IPS-20b (cell line): ENCODE results near the gene ADAMTS9.

Experiments
- H3K27ac ChIP-seq: one replicate; pipeline ENCODE4 v1.5.1; 2013; ENCODE audit warnings: low read length
- H3K27me3 ChIP-seq: 2 replicates; pipeline ENCODE4 v1.6.1; 2013; ENCODE audit warnings: mild to moderate bottlenecking, low read length, inconsistent platforms; ENCODE audit not compliant: insufficient read depth
- H3K36me3 ChIP-seq: 2 replicates; pipeline ENCODE4 v1.6.1; 2013; ENCODE audit warnings: low read depth, mild to moderate bottlenecking, inconsistent platforms, low read length, moderate library complexity; ENCODE audit not compliant: insufficient read depth
- H3K4me1 ChIP-seq: 2 replicates; pipeline ENCODE4 v1.6.1; 2013; ENCODE audit warnings: mild to moderate bottlenecking, control low read depth, inconsistent platforms, low read length, moderate library complexity; ENCODE audit not compliant: insufficient read depth
- H3K4me3 ChIP-seq: 2 replicates; pipeline ENCODE4 v1.5.1; 2013; ENCODE audit warnings: mild to moderate bottlenecking, low read length, inconsistent platforms
- H3K9ac ChIP-seq: 2 replicates; pipeline ENCODE4 v1.6.1; 2013; ENCODE audit warnings: low read depth, mild to moderate bottlenecking, inconsistent platforms, low read length, moderate library complexity
- H3K9me3 ChIP-seq: 2 replicates; pipeline ENCODE4 v1.6.1; 2013; ENCODE audit warnings: mild to moderate bottlenecking, low read depth, low read length, inconsistent platforms; ENCODE audit not compliant: insufficient read depth

Gene ADAMTS9

DNA sequence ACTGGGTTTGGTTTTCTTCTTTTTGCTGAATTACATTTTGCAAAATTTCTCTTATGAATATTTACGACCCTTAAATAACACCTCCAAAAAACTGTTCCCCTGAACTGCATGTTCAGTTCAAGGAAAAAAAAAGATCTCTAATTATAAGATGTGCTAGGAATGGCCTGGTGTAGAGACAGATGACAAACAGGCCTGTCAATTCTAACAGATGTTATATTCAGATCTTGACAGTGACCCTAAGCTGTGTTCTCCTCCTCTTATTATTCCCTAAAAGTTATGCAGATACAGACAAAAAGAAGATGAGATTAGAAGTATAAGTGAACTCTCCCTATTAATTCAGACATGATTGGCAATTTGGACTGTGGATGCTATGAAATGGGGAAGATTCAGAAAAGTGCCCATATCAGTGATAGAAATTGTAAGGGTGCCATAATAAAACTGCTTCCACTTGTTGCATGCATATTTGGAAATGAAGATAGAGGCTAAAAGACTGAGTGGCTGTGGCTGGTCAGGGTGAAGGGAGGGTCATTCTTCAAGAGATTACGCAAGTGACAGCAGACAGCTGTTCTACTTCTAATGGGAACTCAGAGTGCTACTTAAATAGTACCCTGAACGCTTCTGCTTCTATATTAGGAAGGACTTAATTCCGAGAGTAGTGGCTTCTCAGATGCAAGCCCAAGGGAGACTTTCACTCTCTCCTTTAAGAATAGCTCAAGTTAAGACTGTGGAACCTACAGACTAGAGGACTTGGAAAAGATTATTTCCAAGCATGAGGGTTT, 75.5 kb downstream of the ADAMTS9 start:
- Histone ChIP-seq H3K4me1 (no peaks in the 10 kb centered on the region), H3K36me3 (no peaks in the 10 kb centered on the region), H3K9me3 (no peaks in the 10 kb centered on the region), H3K27me3 (no peaks in the 10 kb centered on the region), H3K4me3 (no peak overlapping the region), H3K9ac (no peak overlapping the region), H3K27ac (no peak overlapping the region)

DNA sequence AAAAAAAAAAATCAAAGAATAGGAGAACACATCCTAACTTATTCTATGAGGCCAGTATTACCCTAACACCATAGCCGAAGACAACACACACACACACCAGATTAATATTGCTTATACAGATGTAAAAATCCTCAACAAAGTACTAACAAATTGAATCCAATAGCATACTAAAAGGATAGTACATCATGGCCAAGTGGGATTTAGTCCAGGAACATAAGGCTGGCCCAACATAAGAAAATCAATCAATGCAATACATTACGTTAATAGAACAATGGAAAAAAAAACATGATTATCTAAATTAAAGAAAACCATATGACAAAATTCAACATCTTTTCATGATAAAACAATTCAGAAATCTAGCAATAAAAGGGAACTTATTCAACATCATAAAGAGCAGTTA, 79.1 kb downstream of the ADAMTS9 start:
- Histone ChIP-seq H3K9ac (no peak overlapping the region), H3K27ac (no peak overlapping the region), H3K9me3 (no peaks in the 10 kb centered on the region), H3K4me3 (no peak overlapping the region), H3K27me3 (no peaks in the 10 kb centered on the region), H3K36me3 (no peaks in the 10 kb centered on the region), H3K4me1 (no peaks in the 10 kb centered on the region)

DNA sequence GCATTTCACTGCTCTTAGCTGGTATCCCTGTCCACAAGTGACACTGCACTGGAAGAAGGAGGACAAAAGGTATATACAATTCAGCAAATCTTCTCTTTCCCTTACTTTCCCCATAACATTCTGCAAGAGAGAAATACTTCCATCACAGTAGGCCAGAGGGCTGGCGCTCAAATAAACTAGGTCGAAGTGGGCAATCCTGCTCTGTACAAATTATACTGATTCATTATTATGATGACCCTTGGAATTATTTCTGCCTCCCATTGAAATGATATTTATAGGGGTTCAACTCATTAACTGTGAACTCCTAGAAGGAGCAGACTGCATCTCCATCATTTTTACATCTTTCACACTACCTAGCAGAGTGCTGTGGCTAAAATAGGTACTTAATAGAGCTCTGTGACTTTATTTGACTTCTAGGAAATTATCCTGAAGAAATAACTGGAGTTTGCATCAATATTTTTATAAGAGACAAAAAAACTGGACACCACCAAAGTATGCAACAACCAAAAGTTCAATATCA, 80.7 kb downstream of the ADAMTS9 start:
- Histone ChIP-seq H3K9ac (no peak overlapping the region), H3K27ac (no peak overlapping the region), H3K4me3 (no peak overlapping the region), H3K9me3 (no peaks in the 10 kb centered on the region), H3K4me1 (no peaks in the 10 kb centered on the region), H3K36me3 (no peaks in the 10 kb centered on the region), H3K27me3 (no peaks in the 10 kb centered on the region)

DNA sequence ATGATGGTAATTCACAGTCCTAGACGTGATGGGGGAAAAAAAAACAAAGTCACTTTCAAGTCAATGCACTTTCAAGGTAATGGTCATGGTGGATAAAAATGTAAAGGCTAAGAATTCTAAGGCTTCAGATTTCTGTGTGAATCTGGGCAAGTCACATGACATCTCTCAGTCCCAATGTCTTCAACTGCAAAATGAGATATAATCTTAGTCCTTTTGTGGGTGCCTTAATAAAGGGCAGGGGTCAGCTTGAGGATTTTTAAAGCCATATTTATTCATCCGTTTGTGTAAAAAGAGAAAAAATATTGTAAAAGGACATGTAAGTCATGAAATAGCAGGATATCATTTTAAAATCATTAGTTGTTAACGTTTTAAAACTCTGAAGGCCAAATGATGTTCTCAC, 83.5 kb downstream of the ADAMTS9 start:
- no peaks in the 10 kb centered on the region for H3K27me3 ChIP-seq
- no peak overlapping the region for H3K27ac ChIP-seq
- no peaks in the 10 kb centered on the region for H3K36me3 ChIP-seq
- H3K4me1 ChIP-seq: no peaks in the 10 kb centered on the region
- no peaks in the 10 kb centered on the region for H3K9me3 ChIP-seq
- no peak overlapping the region for H3K4me3 ChIP-seq
- H3K9ac ChIP-seq: no peak overlapping the region

DNA sequence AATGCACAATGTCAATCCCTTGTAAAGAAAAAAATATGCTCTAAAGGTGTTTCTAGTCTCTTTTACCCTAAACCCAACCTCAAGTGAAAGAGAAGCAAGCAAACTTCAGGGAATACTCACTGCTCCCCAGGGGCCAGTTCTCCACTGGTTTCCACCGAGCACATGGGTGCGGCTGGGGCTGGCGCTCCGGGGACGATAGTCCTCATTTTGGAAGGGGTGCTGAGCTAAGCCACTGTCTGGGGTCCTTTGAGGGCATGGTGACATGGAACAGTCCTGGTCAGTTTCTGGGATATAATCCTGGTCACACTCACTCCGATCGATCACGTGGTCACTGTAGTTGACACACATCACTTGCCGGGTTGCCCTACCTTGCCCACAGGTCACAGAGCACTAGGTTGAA, 86.0 kb downstream of the ADAMTS9 start:
- H3K27me3 ChIP-seq: no peaks in the 10 kb centered on the region
- no peak overlapping the region for H3K27ac ChIP-seq
- no peak overlapping the region for H3K9ac ChIP-seq
- no peaks in the 10 kb centered on the region for H3K36me3 ChIP-seq
- no peaks in the 10 kb centered on the region for H3K4me1 ChIP-seq
- no peak overlapping the region for H3K4me3 ChIP-seq
- no peaks in the 10 kb centered on the region for H3K9me3 ChIP-seq

DNA sequence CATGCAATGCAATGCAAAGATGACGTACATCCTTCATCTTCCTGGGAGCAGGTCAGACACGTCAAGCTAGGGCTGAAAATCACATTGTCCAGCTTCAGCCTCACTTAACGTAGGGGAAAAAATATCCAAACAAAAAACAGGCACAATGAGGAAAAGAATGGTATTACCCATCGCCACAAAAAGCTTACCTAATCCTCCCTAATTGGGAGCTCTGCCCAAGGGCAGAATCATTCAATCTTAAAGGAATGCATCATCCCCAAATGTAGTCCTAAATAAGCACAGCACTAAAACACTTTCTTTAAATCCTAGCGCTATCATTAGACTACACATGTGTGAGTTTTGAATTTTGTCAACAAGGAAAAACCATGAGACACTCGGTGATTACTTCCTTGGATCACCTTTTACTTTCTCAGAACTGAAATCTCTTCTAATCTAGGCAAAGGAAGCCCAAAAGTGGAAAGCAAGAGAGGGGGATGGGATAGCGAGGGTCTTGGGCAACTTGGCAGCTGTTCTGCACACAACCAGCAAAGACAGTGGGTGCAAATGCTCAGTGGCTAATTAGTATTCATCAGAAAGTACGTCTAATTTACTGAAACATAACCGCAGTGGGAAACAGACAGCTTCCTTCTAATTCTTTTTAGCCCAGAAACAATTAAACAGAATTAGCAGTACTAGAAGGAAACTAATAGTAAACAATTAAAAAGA, 87.4 kb downstream of the ADAMTS9 start:
- no peak overlapping the region for H3K4me3 ChIP-seq
- no peak overlapping the region for H3K27ac ChIP-seq
- no peak overlapping the region for H3K9ac ChIP-seq
- H3K27me3 ChIP-seq: no peaks in the 10 kb centered on the region
- H3K4me1 ChIP-seq: no peaks in the 10 kb centered on the region
- H3K36me3 ChIP-seq: no peaks in the 10 kb centered on the region
- no peaks in the 10 kb centered on the region for H3K9me3 ChIP-seq

DNA sequence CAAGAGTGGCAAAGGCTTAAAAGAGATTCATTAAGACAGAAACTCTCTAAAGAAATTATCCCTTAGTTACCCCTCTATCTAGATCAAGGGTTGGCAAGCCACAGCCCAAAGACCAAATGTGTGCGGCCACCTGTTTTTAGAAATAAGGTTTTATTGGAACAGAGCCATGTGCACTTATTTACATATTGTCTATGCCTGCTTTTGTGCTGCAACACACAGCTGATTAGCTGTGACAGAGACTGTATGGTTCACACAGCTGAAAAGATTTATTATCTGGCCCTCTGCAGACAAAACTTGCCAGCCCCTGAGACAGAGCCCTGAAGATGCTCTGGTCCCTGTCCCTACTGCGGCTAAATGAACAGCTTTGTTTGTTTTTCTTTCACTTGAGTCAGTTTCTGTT, 88.1 kb downstream of the ADAMTS9 start:
- H3K4me1 ChIP-seq: no peaks in the 10 kb centered on the region
- no peaks in the 10 kb centered on the region for H3K9me3 ChIP-seq
- no peak overlapping the region for H3K4me3 ChIP-seq
- no peak overlapping the region for H3K27ac ChIP-seq
- H3K9ac ChIP-seq: no peak overlapping the region
- H3K27me3 ChIP-seq: no peaks in the 10 kb centered on the region
- H3K36me3 ChIP-seq: no peaks in the 10 kb centered on the region

DNA sequence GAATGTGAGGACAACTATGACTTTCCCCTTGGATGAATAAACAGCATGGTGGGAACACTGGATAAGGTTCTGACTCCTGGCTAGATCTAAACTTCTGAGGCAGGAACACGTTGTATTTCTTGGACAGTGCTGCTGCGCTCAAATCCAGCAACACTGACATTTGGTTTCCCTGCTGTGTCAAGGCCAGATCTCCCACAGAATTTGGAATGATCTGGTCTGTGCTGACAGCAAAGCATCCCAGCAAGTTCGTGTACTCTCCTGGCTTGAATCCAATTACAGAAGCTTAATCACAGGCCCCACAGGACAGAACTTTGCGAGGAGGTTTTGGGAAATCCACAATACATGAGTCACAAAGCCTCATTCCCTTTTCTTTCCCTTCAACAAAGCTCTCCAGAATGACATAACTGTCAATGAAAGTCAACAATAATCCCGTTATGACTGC, 92.5 kb downstream of the ADAMTS9 start:
- H3K9ac ChIP-seq: no peak overlapping the region
- no peaks in the 10 kb centered on the region for H3K9me3 ChIP-seq
- no peaks in the 10 kb centered on the region for H3K27me3 ChIP-seq
- no peak overlapping the region for H3K27ac ChIP-seq
- no peaks in the 10 kb centered on the region for H3K36me3 ChIP-seq
- H3K4me3 ChIP-seq: no peak overlapping the region
- no peaks in the 10 kb centered on the region for H3K4me1 ChIP-seq

DNA sequence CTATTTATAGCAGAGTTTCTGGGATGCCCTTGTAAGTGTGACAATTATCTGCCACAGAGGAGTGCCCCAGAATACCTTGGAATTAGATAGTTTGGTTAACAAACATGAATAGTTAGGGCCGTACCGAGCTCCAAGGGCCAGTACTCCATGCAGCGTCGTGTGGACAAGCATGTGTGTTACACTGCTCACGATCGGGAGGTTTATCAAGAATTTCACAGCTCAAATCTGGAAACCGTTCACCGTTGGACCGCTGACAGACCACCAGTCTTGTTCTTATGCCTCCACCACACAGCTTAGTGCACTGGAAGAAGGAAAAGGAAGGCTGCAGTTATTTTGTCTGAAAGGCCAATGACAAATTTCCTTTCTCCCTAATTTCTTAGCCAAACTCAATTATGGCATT, 93.7 kb downstream of the ADAMTS9 start:
- H3K36me3 ChIP-seq: no peaks in the 10 kb centered on the region
- H3K27me3 ChIP-seq: no peaks in the 10 kb centered on the region; the same call in 1 of the 2 replicates
- H3K4me3 ChIP-seq: no peak overlapping the region
- no peaks in the 10 kb centered on the region for H3K9me3 ChIP-seq
- no peak overlapping the region for H3K9ac ChIP-seq
- H3K4me1 ChIP-seq: no peaks in the 10 kb centered on the region
- H3K27ac ChIP-seq: no peak overlapping the region

DNA sequence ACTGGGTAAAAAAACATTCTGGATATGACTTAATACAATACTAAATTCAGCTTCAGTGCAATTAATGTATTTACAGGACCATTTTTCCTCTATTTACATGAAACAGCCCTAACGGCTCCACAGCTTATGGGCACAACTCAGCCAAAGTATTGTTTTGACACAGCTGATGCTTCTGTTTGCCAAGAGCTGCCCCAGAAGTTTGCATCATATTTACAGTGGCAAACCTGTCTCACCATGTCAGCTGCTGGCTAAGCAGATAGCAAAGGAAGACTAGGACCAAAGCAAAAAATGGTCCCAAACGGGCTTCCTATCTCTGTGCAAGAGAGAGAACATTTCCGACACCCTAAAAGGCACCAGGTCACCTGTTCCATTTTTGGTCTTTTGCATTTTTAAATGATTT, 94.5 kb downstream of the ADAMTS9 start:
- Histone ChIP-seq H3K4me3 (no peak overlapping the region), H3K9ac (no peak overlapping the region), H3K27ac (no peak overlapping the region), H3K4me1 (no peaks in the 10 kb centered on the region), H3K36me3 (no peaks in the 10 kb centered on the region), H3K27me3 (no peaks in the 10 kb centered on the region; the same call in 1 of the 2 replicates), H3K9me3 (no peaks in the 10 kb centered on the region)

DNA sequence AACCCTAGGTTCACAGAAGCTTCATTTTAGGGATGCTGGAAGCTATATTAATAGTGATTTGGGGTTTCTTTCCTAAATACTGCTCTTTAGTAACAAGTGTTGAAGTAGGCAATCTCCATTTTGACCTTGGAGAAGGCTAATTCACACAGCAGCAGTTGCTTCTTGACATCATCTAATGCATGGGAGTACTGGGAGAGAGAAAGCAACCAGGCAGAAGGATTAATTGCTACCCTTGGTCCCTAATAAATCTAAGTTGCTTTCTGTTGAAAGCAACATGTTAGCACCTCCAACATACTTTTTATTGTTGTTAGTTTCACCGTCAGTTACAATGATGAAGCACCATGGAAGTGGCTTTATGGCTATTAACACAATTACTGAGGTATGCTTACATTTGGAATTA, 96.2 kb downstream of the ADAMTS9 start:
- Histone ChIP-seq H3K27me3 (no peaks in the 10 kb centered on the region; the same call in 1 of the 2 replicates), H3K4me1 (peaks cover 9% of the 10 kb centered on the region; the same call in 1 of the 2 replicates), H3K27ac (no peak overlapping the region), H3K9me3 (no peaks in the 10 kb centered on the region), H3K4me3 (no peak overlapping the region), H3K9ac (no peak overlapping the region), H3K36me3 (no peaks in the 10 kb centered on the region)

DNA sequence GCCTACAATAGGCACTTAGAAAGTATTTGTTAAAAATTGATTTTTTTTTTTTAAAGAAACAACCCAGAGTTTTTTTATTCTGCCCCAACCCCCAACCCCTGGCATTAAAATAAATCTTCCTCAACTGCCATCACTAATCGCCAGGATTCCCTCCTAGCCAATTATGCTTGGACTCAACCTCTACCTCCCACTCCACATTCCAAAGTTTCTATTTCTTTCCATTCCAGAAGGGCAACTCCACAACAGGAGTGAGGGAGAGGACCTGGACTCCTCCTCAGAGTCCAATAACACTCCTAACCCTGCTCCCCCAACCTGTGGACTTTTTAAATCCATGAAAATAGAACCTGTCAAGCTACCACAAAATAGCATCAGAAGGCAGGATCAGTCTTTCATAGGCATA, 99.4 kb downstream of the ADAMTS9 start:
- no peaks in the 10 kb centered on the region; the same call in 1 of the 2 replicates for H3K27me3 ChIP-seq
- H3K9ac ChIP-seq: no peak overlapping the region
- no peak overlapping the region for H3K27ac ChIP-seq
- no peaks in the 10 kb centered on the region for H3K9me3 ChIP-seq
- no peaks in the 10 kb centered on the region for H3K36me3 ChIP-seq
- no peak overlapping the region for H3K4me3 ChIP-seq
- H3K4me1 ChIP-seq: peaks cover 13% of the 10 kb centered on the region; the same call in 1 of the 2 replicates
